Endothelial cell of umbilical vein (primary cell): ENCODE measurements around the gene METTL24. TPM values are rescaled to one million over a fixed set of nuclear protein-coding genes. Genes with fewer than 3 reads are reported as not detected.

Experiments
- BruUV-seq: library from RNA; stranded (reverse); fragments of 400-500 nt; replicated peaks from 2 replicates; lab custom pipeline; 2021; lab: Mats Ljungman, UMichigan
- CTCF ChIA-PET: fragments of 300-600, 350-600 bp; sonication (Branson Sonifier 250); formaldehyde crosslinking; loops from one replicate; lab custom pipeline; 2021; ENCODE audit warnings: antibody characterized with exemption, inconsistent platforms; lab: Charles Lee
- POLR2A ChIA-PET: fragments of 300-600, 350-600 bp; sonication (Branson Sonifier 250); formaldehyde crosslinking; loops from one replicate; lab custom pipeline; 2021; ENCODE audit warnings: antibody characterized with exemption, inconsistent platforms; lab: Charles Lee
- DNase-seq: peaks from one replicate; pipeline ENCODE4 v3.0.0-alpha.2; 2011; ENCODE audit warnings: low read depth, low spot score
- FAIRE-seq: peaks from 2 replicates; lab custom pipeline; 2011; peaks lifted over from hg19 to GRCh38; lab: Jason Lieb, UNC
- H2AFZ ChIP-seq: 2 replicates; pipeline ENCODE4 v1.6.0; 2012; ENCODE audit warnings: low read depth, low read length, control low read depth, inconsistent platforms
- H3K27ac ChIP-seq: 2 replicates; pipeline ENCODE4 v1.5.1; 2011; ENCODE audit warnings: low read depth, mild to moderate bottlenecking, control low read depth, low read length, moderate library complexity; ENCODE audit not compliant: insufficient read depth
- H3K27me3 ChIP-seq, 2 experiments: 2 replicates each; pipeline versions ENCODE4 v1.6.0 to v1.6.1; 2011; ENCODE audit warnings: low read length in 2 of 2, mixed read lengths in 1 of 2; ENCODE audit not compliant: control insufficient read depth in 2 of 2, insufficient read depth in 2 of 2
- H3K36me3 ChIP-seq, 2 experiments: 2 replicates in 1 of 2; 3 replicates in 1 of 2; pipeline ENCODE4 v1.5.1; 2011; ENCODE audit warnings: low read length in 2 of 2, mild to moderate bottlenecking in 1 of 2, moderate library complexity in 1 of 2; ENCODE audit not compliant: control insufficient read depth in 2 of 2, insufficient read depth in 2 of 2; ENCODE audit errors: extremely low read depth in 1 of 2
- H3K4me1 ChIP-seq: 3 replicates; pipeline ENCODE4 v1.5.1; 2011; ENCODE audit warnings: mild to moderate bottlenecking, low read length; ENCODE audit not compliant: control insufficient read depth, insufficient read depth; ENCODE audit errors: extremely low read depth
- H3K4me2 ChIP-seq: 2 replicates; pipeline ENCODE4 v1.6.1; 2011; ENCODE audit warnings: low read length, control low read depth, mixed read lengths; ENCODE audit not compliant: insufficient read depth
- H3K4me3 ChIP-seq, 3 experiments: fragments of 200-600 bp in 1 of 3; sonication (generic), shearing (Covaris generic) in 1 of 3; replicated peaks in 1 of 3; 2 replicates each; pipeline ENCODE4 v1.5.1; 2011 to 2016; ENCODE audit warnings: control low read depth in 3 of 3, low read length in 3 of 3, mild to moderate bottlenecking in 2 of 3, inconsistent platforms in 1 of 3, low read depth in 1 of 3, moderate library complexity in 1 of 3; ENCODE audit not compliant: insufficient read depth in 1 of 3
- H3K79me2 ChIP-seq: 2 replicates; pipeline ENCODE4 v1.6.0; 2012; ENCODE audit warnings: low read length, inconsistent platforms; ENCODE audit not compliant: control insufficient read depth, insufficient read depth
- H3K9ac ChIP-seq: replicated peaks from 2 replicates; pipeline ENCODE3; 2011; ENCODE audit warnings: low read length, control low read depth; ENCODE audit not compliant: insufficient read depth; ENCODE audit errors: extremely low read depth
- H3K9me1 ChIP-seq: replicated peaks from 3 replicates; pipeline ENCODE4 v1.6.0; 2011; ENCODE audit warnings: mild to moderate bottlenecking, low read length; ENCODE audit not compliant: control insufficient read depth, insufficient read depth; ENCODE audit errors: extremely low read depth
- H3K9me3 ChIP-seq: replicated peaks from 2 replicates; pipeline ENCODE4 v1.5.1; 2012; ENCODE audit warnings: low read length, inconsistent platforms; ENCODE audit not compliant: control insufficient read depth, insufficient read depth
- H4K20me1 ChIP-seq: replicated peaks from 2 replicates; pipeline ENCODE3; 2011; ENCODE audit warnings: mild to moderate bottlenecking, low read length; ENCODE audit not compliant: control insufficient read depth, insufficient read depth; ENCODE audit errors: extremely low read depth
- CTCF ChIP-seq, 2 donors: IDR thresholded peaks; 1 replicate in 1 of 2; 2 replicates in 1 of 2; pipeline ENCODE4 v1.5.1; 2011; ENCODE audit warnings: low read length in 2 of 2, mild to moderate bottlenecking in 2 of 2, moderate library complexity in 2 of 2, control low read depth in 1 of 2, inconsistent platforms in 1 of 2, low read depth in 1 of 2; ENCODE audit not compliant: insufficient read depth in 1 of 2; ENCODE audit errors: extremely low read depth in 1 of 2
- EZH2 ChIP-seq: IDR thresholded peaks from 2 replicates; pipeline ENCODE4 v1.6.1; 2012; ENCODE audit warnings: borderline replicate concordance, low read depth, mild to moderate bottlenecking, moderate library complexity, low read length, inconsistent platforms; ENCODE audit not compliant: severe bottlenecking
- FOS ChIP-seq: IDR thresholded peaks from 2 replicates; pipeline ENCODE4 v1.6.1; 2011; ENCODE audit warnings: mild to moderate bottlenecking, low read length, moderate library complexity, borderline replicate concordance; ENCODE audit not compliant: insufficient read depth
- GATA2 ChIP-seq: IDR thresholded peaks from 2 replicates; pipeline ENCODE4 v1.7.0; 2011; ENCODE audit warnings: low read depth, mild to moderate bottlenecking, moderate library complexity, mixed read lengths, low read length; ENCODE audit not compliant: insufficient read length, insufficient read depth
- JUN ChIP-seq: IDR thresholded peaks from 2 replicates; pipeline ENCODE4 v1.6.1; 2011; ENCODE audit warnings: borderline replicate concordance, low read depth; ENCODE audit not compliant: insufficient read length, insufficient read depth
- MAX ChIP-seq: IDR thresholded peaks from 2 replicates; pipeline ENCODE4 v1.6.1; 2011; ENCODE audit not compliant: insufficient read depth, insufficient read length
- MYC ChIP-seq: IDR thresholded peaks from one replicate; pipeline ENCODE4 v1.6.1; 2011; ENCODE audit warnings: mild to moderate bottlenecking, low read depth, low read length
- POLR2A ChIP-seq: IDR thresholded peaks from 2 replicates; pipeline ENCODE4 v1.6.1; 2012; ENCODE audit warnings: low read depth, mild to moderate bottlenecking, control low read depth, low read length
- POLR2AphosphoS5 ChIP-seq: IDR thresholded peaks from 2 replicates; pipeline ENCODE4 v1.6.1; 2012; ENCODE audit warnings: low read depth, mild to moderate bottlenecking, control low read depth, low read length, moderate library complexity; ENCODE audit not compliant: insufficient read depth
- dilution Hi-C: fragments of 300-500 bp; cut with MboI; formaldehyde crosslinking; loops from one replicate; pipeline ENCODE4 v1.15.0; 2019; ENCODE audit warnings: low sequenced_read_pairs; ENCODE audit not compliant: extremely low pct_ligation_motif_present
- intact Hi-C: fragments of 100-400 bp; cut with micrococcal nuclease; formaldehyde crosslinking; loops from one replicate; pipeline ENCODE4 v1.10.0; 2022
- polyA plus RNA-seq, 4 experiments: library from polyadenylated mRNA; depleted of rRNA in 3 of 4; stranded (reverse) in 3 of 4; unstranded in 1 of 4; fragments of >200 nt; gene quantifications; 2 replicates each; pipeline versions ENCODE4 v1.2.1 to v1.2.3, GENCODE V29; 2011 to 2012; ENCODE audit warnings: missing spikeins in 1 of 4
- total RNA-seq: library from RNA; stranded (reverse); gene quantifications from 2 replicates; pipeline ENCODE4 v1.2.3, GENCODE V29; 2021

The METTL24 gene
- total and polyA plus RNA-seq, 2 donors (not counting 3 experiments of a cell fraction or from before 2014, with no cell fraction given): not detected

- POLR2A ChIA-PET: no interaction called here
- H3K9me3 ChIP-seq: no peaks in the 10 kb centered on the region
- intact Hi-C loops: no loop called here
These were observed 1.4 kb downstream of the METTL24 start for GRCh38 chr6:110356778-110357177.

More at GRCh38 chr6:110356778-110357177, 1.4 kb downstream of the METTL24 start:
- Histone ChIP-seq H4K20me1 (no peaks in the 10 kb centered on the region), H3K9ac (no peak overlapping the region), H3K4me2 (no peak overlapping the region), H3K27ac (no peak overlapping the region), H3K27me3 (peaks cover 39 to 64% of the 10 kb centered on the region in 2 experiments), H3K36me3 (no peaks in the 10 kb centered on the region), H3K4me3 (no peak overlapping the region), H2AFZ (no peak overlapping the region), H3K79me2 (no peaks in the 10 kb centered on the region), H3K4me1 (no peaks in the 10 kb centered on the region), H3K9me1 (no peaks in the 10 kb centered on the region)
- DNase-seq (no peak), FAIRE-seq (no peak)
- dilution Hi-C loops: no loop called here
- BruUV-seq: no TSS peak
- CTCF ChIA-PET: no interaction called here
- TF ChIP-seq MAX (no peak), CTCF (IDR thresholded peaks at IDR 0.05; ENCODE audit: extremely low read depth in 1 of 2, insufficient read depth in 1 of 2, low read depth in 1 of 2, low read length in 2 of 2) (no peak), POLR2AphosphoS5 (no peak), MYC (no peak), GATA2 (no peak), POLR2A (no peak), FOS (no peak), JUN (no peak), EZH2 (no peak)
